ENCODE measurements around the gene RAB11FIP2.

GRCh38 chr10:118054383-118054782, 7.6 kb upstream of the RAB11FIP2 start:
- no peak for TF ChIP-seq CTCF (IDR thresholded peaks at IDR 0.05)
- no peak for TF ChIP-seq POLR2AphosphoS5 (IDR thresholded peaks at IDR 0.05; ENCODE audit: insufficient read depth in 1 of 2, low read depth in 1 of 2)
- TF ChIP-seq POLR2A (IDR thresholded peaks at IDR 0.05) = no peak
